IPS DF 4.7 (cell line): ENCODE results near the gene VASP.

ENCODE experiments used
- DNase-seq: peaks from one replicate; pipeline ENCODE4 v3.0.0-alpha.2; 2013; ENCODE audit warnings: low spot score; ENCODE audit errors: extremely low read depth

The VASP gene

DNA sequence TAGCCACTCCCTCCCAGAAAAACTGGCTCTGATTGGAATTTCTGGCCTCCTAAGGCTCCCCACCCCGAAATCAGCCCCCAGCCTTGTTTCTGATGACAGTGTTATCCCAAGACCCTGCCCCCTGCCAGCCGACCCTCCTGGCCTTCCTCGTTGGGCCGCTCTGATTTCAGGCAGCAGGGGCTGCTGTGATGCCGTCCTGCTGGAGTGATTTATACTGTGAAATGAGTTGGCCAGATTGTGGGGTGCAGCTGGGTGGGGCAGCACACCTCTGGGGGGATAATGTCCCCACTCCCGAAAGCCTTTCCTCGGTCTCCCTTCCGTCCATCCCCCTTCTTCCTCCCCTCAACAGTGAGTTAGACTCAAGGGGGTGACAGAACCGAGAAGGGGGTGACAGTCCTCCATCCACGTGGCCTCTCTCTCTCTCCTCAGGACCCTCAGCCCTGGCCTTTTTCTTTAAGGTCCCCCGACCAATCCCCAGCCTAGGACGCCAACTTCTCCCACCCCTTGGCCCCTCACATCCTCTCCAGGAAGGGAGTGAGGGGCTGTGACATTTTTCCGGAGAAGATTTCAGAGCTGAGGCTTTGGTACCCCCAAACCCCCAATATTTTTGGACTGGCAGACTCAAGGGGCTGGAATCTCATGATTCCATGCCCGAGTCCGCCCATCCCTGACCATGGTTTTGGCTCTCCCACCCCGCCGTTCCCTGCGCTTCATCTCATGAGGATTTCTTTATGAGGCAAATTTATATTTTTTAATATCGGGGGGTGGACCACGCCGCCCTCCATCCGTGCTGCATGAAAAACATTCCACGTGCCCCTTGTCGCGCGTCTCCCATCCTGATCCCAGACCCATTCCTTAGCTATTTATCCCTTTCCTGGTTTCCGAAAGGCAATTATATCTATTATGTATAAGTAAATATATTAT, 33.3 kb upstream of the VASP start:
- DNase-seq: no peak

DNA sequence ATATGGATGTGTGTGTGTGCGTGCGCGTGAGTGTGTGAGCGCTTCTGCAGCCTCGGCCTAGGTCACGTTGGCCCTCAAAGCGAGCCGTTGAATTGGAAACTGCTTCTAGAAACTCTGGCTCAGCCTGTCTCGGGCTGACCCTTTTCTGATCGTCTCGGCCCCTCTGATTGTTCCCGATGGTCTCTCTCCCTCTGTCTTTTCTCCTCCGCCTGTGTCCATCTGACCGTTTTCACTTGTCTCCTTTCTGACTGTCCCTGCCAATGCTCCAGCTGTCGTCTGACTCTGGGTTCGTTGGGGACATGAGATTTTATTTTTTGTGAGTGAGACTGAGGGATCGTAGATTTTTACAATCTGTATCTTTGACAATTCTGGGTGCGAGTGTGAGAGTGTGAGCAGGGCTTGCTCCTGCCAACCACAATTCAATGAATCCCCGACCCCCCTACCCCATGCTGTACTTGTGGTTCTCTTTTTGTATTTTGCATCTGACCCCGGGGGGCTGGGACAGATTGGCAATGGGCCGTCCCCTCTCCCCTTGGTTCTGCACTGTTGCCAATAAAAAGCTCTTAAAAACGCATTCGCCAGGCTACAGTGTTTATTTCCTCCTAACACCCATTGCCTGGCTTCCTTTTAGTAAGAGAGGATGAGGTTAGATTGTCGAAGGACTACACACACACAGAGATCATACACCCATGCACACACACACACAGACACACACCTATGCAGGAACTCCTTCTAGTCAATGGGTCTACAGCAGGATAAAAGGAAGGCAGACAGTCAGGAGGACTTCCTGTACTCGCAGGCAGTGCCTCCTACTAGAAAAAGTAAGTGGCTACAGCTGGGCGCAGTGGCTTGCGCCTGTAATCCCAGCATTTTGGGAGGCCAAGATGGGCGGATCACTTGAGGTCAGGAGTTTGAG, 32.4 kb upstream of the VASP start:
- DNase-seq: no peak

DNA sequence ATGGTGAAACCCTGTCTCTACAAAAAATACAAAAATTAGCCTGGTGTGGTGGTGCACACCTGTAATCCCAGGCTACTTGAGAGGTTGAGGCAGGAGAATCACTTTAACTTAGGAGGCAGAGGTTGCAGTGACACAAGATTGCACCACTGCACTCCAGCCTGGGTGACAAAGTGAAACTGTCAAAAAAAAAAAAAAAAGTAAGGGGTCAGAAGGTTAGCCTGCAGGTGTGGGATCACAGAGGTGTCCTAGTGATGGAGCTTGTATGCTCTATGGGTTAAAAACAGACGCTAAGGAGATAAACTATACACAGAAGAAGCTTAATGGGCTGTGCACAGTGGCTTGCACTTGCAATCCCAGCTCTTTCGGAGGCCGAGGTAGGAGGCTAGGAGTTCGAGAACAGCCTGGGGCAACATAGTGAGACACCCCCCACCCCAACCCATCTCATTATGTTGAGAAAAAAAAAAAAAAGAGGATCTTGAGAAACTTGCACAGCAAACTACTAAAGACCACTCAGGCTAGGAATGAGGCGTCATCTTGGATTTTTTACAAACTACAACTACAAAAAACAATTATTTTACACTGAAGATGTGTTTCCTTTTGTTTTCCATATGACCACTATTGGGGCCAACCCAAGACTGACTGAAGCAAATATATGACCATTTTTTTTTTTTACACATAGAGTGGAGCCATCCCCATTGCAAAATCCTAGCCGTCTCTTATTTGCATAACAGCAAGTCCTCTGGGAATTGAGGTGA, 31.6 kb upstream of the VASP start:
- DNase-seq: no peak

DNA sequence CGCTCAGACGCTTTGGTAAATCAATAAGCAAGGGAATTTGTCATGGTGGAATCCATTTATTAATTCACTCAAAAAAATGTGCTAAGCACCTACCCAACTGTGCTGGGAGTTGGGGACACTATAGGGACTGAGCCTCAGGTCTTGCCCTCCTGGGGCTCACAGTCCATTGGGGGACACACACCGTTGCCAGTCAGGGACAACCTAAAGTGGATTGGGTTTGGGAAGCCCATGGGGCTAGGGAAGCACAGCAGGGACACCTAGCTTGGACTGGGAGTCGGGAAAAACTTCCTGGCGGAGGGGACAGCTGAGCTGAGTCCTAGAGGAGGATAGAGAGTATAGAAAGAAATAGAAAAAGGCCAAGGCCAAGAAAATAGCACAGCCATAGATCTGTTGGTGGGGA, 31.0 kb upstream of the VASP start:
- no peak for DNase-seq

DNA sequence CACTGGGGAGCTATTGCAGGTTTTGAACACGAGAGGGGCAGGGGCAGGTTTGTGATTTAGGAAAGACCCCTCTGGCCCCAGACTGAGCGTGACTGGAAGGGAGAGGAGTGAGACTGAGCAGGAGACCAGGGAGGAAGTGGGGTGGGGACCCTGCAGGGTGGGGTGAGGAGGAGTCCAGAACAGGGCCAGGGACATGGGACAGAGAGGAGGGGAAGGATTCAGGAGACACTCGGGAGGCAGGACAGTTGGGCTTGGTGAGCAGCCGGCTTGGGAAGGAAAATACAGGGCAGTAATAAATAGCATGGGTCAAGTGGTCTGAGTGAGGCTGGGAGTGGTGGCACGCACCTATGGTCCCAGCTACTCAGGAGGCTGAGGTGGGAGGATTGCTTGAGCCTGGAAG, 30.1 kb upstream of the VASP start:
- DNase-seq: no peak

DNA sequence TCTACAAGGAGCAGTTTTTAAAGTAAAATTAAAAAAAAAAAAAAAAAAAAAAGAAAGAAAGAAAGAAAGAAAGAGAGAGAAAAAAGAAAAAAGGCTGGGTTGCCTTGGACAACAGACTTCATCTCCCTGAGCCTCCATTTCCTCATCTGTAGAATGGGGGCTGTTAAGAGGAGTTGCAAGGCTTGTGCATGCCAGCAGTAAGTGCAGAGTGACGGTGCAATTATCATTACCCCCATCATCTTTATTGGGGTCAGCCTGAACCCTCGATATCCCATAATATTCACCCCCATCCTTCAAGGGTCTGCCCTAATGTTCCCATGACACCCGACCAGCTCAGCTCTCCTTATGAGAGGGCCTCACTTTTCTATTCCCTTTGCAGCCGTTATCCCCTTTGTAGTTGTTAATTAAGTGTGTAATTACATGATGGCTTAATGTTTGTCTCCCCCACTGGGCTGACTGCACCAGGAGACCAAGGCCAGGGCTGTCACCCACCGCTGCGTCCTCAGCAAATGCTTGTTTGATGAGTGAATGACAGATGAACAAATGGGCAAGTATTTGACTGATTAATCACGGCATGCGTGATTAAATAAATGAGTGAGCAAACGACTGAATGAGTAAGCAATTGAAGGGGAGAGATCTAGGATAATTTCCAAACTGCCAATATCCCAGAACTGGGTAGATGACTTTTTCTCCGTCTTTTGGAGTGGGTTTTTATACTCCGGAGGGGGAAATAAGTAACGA, 29.4 kb upstream of the VASP start:
- DNase-seq: no peak

DNA sequence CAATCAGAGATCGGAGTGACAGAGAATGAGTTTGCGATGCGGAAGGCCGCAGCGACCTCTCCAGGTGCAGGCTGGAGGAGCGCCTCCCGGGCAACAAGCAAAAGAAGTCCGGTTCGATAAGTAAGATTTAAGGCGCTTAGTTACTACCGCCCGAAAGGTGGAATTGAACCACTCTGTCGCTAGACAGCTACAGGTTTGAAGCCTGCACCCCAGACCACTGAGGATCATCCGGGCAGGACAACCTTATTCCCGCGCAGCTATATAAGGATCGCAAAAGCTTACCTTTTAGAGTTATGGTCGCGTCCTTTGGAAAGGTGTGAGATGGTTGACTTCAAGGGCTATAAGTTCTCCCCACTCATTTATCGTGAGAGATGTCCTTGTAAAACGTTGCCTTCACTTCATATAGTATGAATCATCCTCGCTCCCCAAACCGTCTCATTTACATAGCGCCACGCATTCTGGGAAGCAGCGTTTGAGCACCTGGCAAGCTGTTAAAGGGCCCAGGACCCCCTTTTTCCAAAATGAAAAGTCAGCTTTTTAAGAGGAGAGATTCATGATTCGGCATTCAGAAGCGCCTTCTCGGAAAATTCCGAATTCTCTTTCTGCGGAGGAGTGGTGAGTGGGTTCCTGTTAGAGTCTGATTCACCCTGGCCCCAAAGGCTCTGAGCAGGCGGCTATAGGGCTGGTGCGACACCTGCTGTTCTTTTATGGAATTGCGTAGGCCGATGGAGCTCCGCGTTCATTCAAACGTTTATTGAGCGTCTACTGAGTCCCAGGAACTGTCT, 28.6 kb upstream of the VASP start:
- no peak for DNase-seq

DNA sequence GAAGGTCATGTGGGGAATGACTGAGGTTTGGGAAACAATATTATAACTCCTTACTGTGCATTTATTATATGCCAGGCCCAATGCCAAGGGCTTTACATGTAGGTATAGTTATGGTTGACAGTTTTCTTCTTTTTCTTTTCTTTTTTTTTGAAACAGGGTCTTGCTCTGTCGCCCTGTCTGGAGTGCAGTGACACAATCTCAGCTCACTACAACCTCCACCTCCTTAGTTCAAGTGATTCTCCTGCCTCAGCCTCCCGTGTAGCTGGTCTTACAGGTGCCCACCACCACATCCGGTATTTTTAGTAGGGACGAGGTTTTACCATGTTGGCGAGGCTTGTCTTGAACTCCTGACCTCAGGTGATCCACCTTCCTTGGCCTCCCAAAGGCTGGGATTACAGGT, 24.2 kb upstream of the VASP start:
- DNase-seq: no peak

DNA sequence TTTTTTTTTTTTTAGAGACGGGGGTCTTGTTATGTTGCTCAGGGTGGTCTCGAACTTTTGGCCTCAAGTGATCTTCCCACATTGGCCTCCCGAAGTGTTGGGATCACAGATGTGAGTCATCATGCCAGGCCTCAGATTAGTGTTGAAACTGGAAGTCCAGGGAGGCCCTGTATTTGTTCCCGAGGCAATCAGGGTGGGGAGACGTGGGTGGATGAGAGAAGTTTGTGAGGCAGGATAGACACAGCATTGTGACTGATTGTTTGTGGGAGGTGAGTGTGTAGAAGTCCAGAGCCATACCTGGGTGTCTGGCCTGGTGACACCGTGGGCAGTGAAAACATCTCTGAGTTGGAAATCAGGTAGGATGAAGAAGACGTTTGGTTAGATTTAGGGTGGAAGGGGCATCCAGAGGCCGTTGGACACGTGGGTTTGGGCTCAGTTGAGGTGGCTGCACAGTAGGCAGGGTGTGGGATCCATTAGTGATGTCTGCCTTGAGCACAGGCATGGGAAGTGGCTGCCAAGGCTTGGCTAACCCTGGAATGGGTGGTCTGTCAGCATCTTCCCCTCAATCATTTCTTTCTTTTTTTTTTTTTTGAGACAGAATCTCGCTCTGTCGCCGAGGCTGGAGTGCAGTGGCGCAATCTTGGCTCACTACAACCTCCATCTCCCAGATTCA, 22.9 kb upstream of the VASP start:
- DNase-seq: no peak

DNA sequence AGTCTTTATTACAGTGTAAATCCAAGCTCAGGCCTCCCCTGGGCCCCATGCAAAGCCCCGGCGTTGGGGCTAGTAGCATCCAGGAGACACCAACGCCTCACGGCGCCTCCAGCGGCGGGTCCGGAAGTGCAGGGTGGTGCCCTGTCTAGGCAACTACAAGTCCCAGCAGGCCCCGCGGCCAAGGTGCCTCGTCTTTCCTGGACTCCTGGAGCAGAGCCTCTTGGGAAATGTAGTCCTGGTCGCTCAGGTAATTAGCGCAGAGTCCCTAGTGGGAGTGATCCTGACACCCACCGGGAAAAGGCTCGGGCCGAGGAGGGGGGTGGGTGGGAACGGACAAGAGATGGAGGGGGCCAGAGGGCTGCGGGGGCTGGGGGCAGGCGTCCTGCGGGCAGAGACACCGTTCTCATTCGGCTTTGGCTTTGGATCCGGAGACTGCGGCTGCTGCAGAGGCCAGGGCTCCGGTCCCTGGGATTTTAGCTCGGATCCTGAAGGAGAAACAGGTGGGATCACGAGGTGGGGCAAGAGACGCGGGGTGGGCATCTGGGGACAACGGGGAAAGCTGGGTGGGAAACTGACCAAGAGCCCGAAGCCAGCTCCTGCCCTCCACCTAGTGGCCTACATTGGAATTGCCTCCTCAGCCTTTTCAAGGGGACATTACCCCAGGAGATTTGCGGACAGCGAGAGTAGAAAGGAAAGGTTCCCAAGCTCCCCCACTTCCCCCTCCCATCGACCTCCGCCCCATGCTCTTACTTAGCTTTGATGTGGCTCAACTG, 21.8 kb upstream of the VASP start:
- DNase-seq: no peak

DNA sequence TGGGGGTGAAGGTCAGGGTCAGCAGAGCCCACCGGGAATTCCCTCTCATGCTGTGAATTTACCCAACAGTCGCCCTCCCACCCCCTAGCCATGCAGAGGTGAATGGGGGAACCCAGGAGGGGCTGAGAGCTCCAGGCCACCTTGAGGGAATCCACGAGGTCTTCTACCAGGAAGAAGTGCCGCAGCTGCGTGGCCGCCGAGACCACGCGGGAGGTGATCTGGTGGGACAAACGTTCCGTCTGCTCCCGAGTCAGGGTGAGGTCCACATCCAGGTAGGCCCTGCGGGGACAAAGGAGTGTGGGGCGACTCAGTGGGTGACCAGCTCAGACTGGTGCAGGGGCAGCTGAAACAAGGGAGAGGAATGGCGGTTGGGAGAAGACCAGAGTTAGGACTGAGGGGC, 18.6 kb upstream of the VASP start:
- no peak for DNase-seq

DNA sequence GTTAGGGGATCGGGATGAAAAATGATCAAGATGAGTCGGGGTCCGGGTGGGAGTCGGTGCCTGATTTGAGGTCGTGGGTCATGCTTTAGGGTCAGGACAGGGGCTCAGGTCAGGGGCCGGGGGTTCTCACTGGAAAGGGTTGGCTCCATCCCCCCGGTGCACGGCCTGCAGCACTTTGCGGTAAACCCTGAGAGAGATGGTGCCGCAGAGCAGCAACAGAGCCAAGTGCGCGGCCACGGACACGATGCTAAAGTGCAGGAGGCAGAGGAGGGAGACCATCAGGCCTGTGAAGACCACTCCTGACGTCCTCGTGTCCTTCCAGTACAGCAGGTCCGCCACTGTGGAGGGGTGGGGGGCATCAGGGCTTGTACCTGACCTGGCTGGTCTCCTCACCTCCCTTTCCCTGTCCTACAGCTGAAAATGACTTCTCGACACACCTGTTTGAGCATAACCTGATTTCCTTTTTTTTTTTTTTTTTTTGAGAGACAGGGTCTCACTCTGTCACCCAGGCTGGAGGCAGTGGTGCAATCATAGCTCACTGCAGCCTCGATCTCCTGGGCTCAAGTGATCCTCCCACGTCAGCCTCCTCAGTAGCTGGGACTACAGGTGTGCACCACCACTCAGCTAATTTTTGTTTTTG, 17.9 kb upstream of the VASP start:
- no peak for DNase-seq

DNA sequence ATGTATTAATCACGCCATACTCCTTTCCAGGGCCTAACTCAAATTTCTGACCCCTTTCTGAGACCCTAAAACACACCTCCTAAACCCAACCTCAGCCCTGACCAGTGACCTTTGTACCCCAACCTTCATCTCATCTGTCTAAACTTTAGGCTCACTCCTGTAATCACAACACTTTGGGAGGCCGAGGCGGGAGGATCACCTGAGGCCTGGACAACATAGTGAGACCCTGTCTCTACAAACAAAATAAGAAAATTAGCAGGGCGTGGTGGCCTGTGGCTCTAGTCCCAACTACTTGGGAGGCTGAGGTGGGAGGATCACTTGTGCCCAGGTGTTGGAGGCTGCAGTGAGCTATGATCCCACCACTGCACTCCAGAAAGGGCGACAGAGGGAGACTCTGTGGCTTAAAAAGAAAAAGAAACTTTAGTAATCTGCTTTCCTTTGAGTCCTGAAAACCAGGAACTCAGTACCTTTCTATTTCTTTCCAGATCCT, 15.1 kb upstream of the VASP start:
- no peak for DNase-seq

DNA sequence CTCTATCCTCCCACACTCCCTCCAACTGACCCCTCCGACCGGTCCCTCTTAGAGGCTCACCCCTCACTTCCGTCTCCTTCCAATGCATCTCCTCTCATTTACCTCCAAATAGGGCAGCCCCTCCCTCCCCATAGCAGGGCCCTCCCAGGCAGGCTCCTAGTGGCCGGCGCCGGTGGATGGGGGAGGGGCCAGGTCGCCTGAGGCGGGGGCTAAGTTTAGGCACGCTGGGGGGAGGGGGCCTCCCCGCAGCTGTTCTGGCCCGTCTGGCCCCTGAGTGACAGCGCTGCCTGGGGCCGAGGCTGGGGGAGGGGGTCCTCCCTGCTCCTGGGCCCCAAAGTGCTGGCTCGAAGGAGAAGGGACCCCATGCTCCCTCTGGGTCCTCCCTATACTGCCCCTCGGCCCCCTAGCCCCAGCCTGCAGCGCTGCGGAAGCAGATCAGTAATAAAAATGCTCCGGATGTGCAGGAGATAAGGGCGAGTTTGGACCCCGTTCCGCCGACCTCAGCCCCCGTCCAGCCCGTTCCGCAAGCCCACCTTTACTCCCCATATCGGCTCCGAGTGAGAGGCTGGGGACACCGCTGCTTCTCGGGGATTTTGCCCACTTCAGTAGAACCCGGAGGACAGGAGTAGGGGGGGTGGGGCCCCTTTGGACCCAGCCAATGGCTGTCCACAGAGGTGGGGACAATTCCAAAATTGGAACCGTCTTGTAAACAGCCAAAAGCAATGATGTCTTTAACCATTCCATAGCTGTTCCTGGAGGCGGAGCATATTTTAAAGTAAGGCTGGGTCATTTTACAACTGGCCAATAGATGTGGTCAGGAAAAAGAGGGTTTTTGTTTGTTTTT, 14.4 kb upstream of the VASP start:
- DNase-seq: no peak

DNA sequence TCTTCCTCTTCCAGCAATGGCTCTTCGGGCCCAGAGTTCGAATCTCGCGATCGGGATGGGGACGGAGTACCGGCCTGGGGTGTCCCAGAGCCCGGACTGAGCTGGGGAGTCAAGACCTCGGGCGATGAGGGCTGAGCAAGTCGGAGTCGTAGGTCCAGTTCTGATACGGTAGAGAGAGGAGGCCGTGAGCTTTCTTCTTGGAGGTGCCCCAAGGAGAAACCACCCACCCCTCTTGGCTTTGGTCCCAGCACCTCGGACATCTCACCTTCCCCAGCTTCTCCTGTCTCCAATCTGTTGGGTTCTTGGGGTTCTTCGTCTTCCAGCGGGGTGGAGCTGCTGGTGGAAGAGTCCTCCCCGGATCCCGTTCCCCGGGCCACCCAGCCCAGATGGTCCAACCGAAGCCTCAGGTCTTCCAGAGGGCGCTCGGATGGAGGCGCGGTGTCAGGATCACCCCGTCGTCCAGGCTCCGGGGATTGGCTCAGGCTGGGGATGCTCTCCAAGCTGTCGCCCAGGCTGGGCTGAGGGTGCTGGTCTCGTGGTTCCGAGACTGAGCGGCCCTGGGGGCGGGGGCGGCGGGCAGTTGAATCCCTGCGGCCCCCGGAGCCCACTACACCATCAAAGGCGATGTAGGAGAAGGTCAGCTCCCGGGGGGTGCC, 12.9 kb upstream of the VASP start:
- DNase-seq: no peak

DNA sequence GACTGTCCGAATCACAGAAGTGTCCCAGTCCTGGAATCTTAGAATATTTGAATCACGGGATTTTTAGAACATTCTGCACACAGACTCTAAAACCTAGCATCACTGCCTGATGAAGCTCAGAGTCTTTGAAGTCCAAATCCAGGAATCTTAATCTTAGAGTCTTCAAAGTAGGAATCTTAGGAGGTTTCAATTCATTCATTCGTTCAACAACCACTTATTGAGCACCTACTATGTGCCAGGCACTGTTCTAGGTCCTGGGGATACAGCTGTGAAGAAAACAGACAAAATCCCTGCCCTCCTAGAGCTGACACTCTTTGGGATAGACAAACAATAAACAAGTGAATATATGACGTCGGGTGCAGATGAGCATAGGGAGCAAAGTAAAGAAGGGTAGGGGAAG, 12.1 kb upstream of the VASP start:
- no peak for DNase-seq
